ENCODE data around the gene ATP2A3.
A peak's percentile ranks its signal among the peaks of the same experiment; 100 is the strongest.
"Not testable (repeated sequence)": the region's sequence is repeated elsewhere in the genome, so short reads cannot be mapped to it uniquely, and the experiment has no call there.

The ATP2A3 gene

GRCh38 chr17:3954086-3954485, 10.2 kb downstream of the ATP2A3 start:
- no peak for DNase-seq

- DNase-seq, result no peak
Measured at GRCh38 chr17:3953542-3953941, 10.7 kb downstream of the ATP2A3 start.

GRCh38 chr17:3952186-3952585, 12.1 kb downstream of the ATP2A3 start:
- no peak for DNase-seq

GRCh38 chr17:3951420-3951819, 12.8 kb downstream of the ATP2A3 start:
- no peak for DNase-seq

- no peak for DNase-seq
Measured at GRCh38 chr17:3951003-3951402, 13.2 kb downstream of the ATP2A3 start.

GRCh38 chr17:3950584-3950983, 13.7 kb downstream of the ATP2A3 start:
- no peak for DNase-seq

GRCh38 chr17:3949418-3949817, 14.8 kb downstream of the ATP2A3 start:
- no peak for DNase-seq

GRCh38 chr17:3948551-3948950, 15.7 kb downstream of the ATP2A3 start:
- not testable (repeated sequence) for DNase-seq

- no peak for DNase-seq
Measured at GRCh38 chr17:3947318-3947810, 16.9 kb downstream of the ATP2A3 start.

GRCh38 chr17:3946711-3947235, 17.5 kb downstream of the ATP2A3 start:
- no peak for DNase-seq

GRCh38 chr17:3944485-3945388, 19.5 kb downstream of the ATP2A3 start:
- DNase-seq, result peak; percentile 42

- no peak for DNase-seq
Measured at GRCh38 chr17:3943240-3943891, 20.9 kb downstream of the ATP2A3 start.

- DNase-seq, result no peak
Measured at GRCh38 chr17:3940965-3941698, 23.1 kb downstream of the ATP2A3 start.

- DNase-seq, result no peak
Measured at GRCh38 chr17:3937359-3937758, 26.9 kb downstream of the ATP2A3 start.

GRCh38 chr17:3935825-3936355, 28.3 kb downstream of the ATP2A3 start:
- no peak for DNase-seq

GRCh38 chr17:3935140-3935542, 29.1 kb downstream of the ATP2A3 start:
- peak; percentile 94 for DNase-seq

- DNase-seq, result no peak
Measured at GRCh38 chr17:3929764-3930163, 34.5 kb downstream of the ATP2A3 start.

- no peak for DNase-seq
Measured at GRCh38 chr17:3929181-3929580, 35.1 kb downstream of the ATP2A3 start.

- DNase-seq, result no peak
Measured at GRCh38 chr17:3928406-3928805, 35.8 kb downstream of the ATP2A3 start.

GRCh38 chr17:3927628-3928340, 36.5 kb downstream of the ATP2A3 start:
- no peak for DNase-seq

- no peak for DNase-seq
Measured at GRCh38 chr17:3926860-3927627, 37.2 kb downstream of the ATP2A3 start.

All from hematopoietic multipotent progenitor cell treated with erythropoietin and hydrocortisone succinate and interleukin-3 and kit ligand, for 4 days (in vitro differentiated cells).